Naive B cell (primary cell): Measurements from ENCODE around the gene SMARCD2. TPM values are rescaled to one million over a fixed set of nuclear protein-coding genes. Genes with fewer than 3 reads are reported as not detected.
"Not testable (repeated sequence)": the region's sequence is repeated elsewhere in the genome, so short reads cannot be mapped to it uniquely, and the experiment has no call there.

Source experiments
- ATAC-seq, 2 donors: fragments of 150-1000 bp; cut with Tn5 transposase; 2 replicates each; pipeline ENCODE4 v1.10.0; 2021; ENCODE audit warnings: low read depth in 2 of 2, mild to moderate bottlenecking in 2 of 2, moderate library complexity in 2 of 2
- DNase-seq: peaks from one replicate; pipeline ENCODE4 v3.0.0; 2022
- H3K27ac Mint-ChIP-seq, 6 donors: one replicate each; pipeline ENCODE4 v1.8.0; 2020 to 2022; ENCODE audit warnings: mild to moderate bottlenecking in 6 of 6, mixed read lengths in 6 of 6, moderate library complexity in 5 of 6, inconsistent platforms in 2 of 6
- H3K27me3 Mint-ChIP-seq, 3 donors: one replicate each; pipeline ENCODE4 v1.8.0; 2021 to 2022; ENCODE audit warnings: mixed read lengths in 3 of 3, mild to moderate bottlenecking in 1 of 3
- H3K36me3 Mint-ChIP-seq, 2 donors: one replicate each; pipeline ENCODE4 v1.8.0; 2020 to 2022; ENCODE audit warnings: mixed read lengths in 2 of 2, inconsistent platforms in 1 of 2, mild to moderate bottlenecking in 1 of 2
- H3K4me1 Mint-ChIP-seq, 3 donors: one replicate each; pipeline ENCODE4 v1.8.0; 2020 to 2022; ENCODE audit warnings: mixed read lengths in 3 of 3, inconsistent platforms in 1 of 3, mild to moderate bottlenecking in 1 of 3, moderate library complexity in 1 of 3
- H3K4me3 Mint-ChIP-seq, 8 donors: one replicate each; pipeline ENCODE4 v1.8.0; 2020 to 2022; ENCODE audit warnings: mild to moderate bottlenecking in 8 of 8, mixed read lengths in 8 of 8, moderate library complexity in 8 of 8, inconsistent platforms in 2 of 8
- H3K9me3 Mint-ChIP-seq, 7 donors: one replicate each; pipeline ENCODE4 v1.8.0; 2020 to 2022; ENCODE audit warnings: mixed read lengths in 7 of 7, mild to moderate bottlenecking in 5 of 7, inconsistent platforms in 2 of 7, moderate library complexity in 1 of 7
- polyA plus RNA-seq, 6 donors: library from polyadenylated mRNA; unstranded; fragments of 300-500 nt; fragmentation: Illumina TruSeq; gene quantifications; one replicate each; pipeline ENCODE4 v1.2.3, GENCODE V29; 2021; ENCODE audit warnings: low read depth in 6 of 6

The SMARCD2 gene
- polyA plus RNA-seq, 6 donors from 2014 or later: 62.0 to 142 (median 95.1) TPM

DNA sequence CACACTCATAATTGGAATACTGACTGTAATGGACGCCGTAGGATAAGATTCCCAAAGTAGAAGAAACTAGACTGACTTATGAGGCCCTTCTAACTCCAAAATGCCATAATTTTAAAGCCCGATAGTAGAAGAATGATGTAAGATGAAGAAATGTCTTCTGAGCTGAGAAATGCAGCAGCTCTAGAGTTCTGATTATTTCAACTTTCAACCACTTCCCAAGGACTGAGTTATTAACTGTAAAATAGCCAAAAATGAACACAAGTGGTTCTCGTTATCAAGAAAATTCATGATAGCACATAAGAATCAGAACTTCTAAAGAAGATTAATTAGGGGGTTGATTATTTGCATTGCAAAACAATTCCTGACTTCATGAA lies 27.8 kb upstream of the SMARCD2 start:
- not testable (repeated sequence) for ATAC-seq, H3K9me3 Mint-ChIP-seq, H3K4me3 Mint-ChIP-seq, H3K27ac Mint-ChIP-seq, H3K27me3 Mint-ChIP-seq, H3K36me3 Mint-ChIP-seq, DNase-seq, H3K4me1 Mint-ChIP-seq

DNA sequence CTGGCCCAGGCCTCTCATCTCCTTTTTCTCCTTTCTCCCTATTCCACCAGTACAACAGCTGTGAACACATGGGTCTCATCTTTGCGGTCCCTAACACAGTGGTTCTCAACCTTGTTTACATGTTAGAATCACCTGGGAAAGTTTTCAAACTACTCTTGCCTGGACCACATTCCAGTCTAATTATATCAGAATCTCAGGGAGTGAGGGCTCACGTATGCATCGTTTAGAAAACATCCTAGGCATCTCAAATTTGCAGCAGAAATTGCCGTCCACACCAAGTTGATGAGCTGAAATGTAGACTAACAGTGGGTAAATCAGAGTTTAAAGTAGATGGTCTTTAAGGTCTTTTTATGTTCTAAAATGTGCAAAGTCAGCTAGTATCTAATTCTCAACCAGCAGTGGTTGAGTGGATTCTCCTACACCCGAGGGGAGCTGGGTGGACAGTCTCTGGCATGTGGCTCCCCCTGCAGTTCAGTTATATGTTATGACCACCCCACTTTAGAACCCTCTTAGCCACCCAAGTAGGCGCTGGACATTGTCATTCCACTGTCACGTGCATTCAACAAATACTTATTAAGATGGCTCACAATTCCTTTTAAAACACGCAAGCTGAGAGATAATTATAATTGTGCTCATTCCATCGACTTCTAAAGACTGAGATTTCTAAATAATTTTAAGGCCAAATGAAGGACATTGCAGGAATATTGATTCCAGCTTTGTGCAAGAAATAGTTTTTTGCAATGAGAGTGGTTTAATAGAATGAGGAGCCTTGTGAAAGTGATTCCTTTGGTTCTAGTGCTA lies 27.2 kb upstream of the SMARCD2 start:
- not testable (repeated sequence) for DNase-seq, H3K27me3 Mint-ChIP-seq, H3K36me3 Mint-ChIP-seq, H3K9me3 Mint-ChIP-seq, H3K27ac Mint-ChIP-seq, H3K4me1 Mint-ChIP-seq, H3K4me3 Mint-ChIP-seq
- ATAC-seq: peak in 1 of 2 donors; percentile 25

DNA sequence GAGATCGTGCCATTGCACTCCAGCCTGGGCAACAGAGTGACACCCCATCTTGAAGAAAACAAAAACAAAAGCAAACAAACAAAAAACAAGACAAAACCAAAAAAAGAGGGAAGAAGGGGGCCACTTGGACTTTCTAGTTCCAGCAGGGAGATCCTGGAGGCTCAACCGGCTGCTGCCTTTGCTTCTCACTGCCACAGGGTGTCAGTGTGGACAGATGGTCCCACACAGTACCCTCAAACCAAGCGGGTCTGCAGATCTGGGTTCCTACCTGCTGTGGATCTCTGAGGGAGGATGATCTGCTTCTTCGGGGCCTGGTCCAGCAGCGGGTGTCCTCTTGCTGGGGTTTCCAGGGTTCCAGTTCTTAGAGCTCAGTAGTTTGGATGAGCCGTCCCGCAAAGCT lies 24.1 kb upstream of the SMARCD2 start:
- H3K4me3 Mint-ChIP-seq, ATAC-seq, H3K27me3 Mint-ChIP-seq, H3K36me3 Mint-ChIP-seq, H3K9me3 Mint-ChIP-seq, H3K4me1 Mint-ChIP-seq, DNase-seq: not testable (repeated sequence)
- H3K27ac Mint-ChIP-seq: peak overlapping the region in 2 of 6 donors; percentile 76 to 92

DNA sequence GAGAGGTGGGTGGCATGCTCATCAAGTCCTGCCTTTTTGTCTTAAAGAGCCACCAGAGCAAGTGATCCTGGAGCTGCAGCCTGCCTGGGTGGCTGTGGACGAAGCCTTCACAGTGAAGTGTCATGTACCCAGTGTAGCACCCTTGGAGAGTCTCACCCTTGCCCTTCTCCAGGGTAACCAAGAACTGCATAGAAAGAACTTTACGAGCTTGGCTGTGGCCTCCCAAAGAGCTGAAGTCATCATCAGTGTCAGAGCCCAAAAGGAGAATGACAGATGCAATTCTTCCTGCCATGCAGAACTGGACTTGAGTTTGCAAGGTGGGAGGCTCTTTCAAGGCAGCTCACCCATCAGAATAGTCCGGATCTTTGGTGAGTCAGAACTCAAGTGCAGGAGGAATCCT lies 16.8 kb upstream of the SMARCD2 start:
- Mint-ChIP-seq H3K27ac (no peak overlapping the region), H3K4me1 (peaks cover 0 to 2% (median 0%) of the 10 kb centered on the region in 3 donors), H3K9me3 (no peaks in the 10 kb centered on the region), H3K27me3 (no peaks in the 10 kb centered on the region), H3K36me3 (no peaks in the 10 kb centered on the region), H3K4me3 (no peak overlapping the region)
- ATAC-seq (no peak), DNase-seq (no peak)

DNA sequence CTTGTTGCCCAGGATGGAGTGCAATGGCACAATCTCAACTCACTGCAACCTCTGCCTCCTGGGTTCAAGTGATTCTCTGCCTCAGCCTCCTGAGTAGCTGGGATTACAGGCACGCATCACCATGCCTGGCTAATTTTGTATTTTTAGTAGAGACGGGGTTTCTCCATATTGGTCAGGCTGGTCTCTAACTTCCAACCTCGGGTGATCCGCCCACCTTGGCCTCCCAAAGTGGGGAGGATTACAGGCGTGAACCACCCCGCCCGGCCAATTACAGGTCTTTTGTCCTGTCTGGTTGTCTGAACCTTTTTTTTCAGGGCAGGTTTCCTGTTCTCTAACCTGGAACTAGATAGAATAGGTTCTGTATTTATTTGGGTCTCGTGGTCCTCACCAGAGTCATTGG lies 13.9 kb upstream of the SMARCD2 start:
- not testable (repeated sequence) for DNase-seq, H3K27ac Mint-ChIP-seq, H3K4me1 Mint-ChIP-seq, H3K9me3 Mint-ChIP-seq, ATAC-seq, H3K27me3 Mint-ChIP-seq, H3K36me3 Mint-ChIP-seq, H3K4me3 Mint-ChIP-seq

DNA sequence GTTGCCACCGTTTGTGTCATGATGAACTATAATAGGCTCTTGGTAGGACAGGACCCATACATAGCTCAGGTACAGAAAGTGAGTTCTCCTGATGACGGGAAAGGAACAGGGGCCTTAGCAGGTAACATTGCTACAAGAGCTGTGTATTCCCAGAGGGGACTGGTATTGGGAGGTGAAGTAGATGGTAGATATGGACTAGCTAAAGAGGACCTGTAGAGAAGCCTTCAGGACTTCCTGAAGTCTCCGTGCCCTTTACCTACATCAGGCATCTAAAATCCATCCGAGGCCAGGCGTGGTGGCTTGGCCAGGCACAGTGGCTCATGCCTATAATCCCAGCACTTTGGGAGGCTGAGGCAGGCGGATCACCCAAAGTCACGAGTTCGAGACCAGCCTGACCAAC lies 12.7 kb upstream of the SMARCD2 start:
- H3K4me3 Mint-ChIP-seq: no peak overlapping the region
- H3K36me3 Mint-ChIP-seq: no peaks in the 10 kb centered on the region
- no peak overlapping the region for H3K27ac Mint-ChIP-seq
- H3K27me3 Mint-ChIP-seq: no peaks in the 10 kb centered on the region
- DNase-seq (no peak), ATAC-seq (no peak)
- H3K9me3 Mint-ChIP-seq: no peaks in the 10 kb centered on the region
- peaks cover 0 to 2% (median 0%) of the 10 kb centered on the region in 3 donors for H3K4me1 Mint-ChIP-seq

DNA sequence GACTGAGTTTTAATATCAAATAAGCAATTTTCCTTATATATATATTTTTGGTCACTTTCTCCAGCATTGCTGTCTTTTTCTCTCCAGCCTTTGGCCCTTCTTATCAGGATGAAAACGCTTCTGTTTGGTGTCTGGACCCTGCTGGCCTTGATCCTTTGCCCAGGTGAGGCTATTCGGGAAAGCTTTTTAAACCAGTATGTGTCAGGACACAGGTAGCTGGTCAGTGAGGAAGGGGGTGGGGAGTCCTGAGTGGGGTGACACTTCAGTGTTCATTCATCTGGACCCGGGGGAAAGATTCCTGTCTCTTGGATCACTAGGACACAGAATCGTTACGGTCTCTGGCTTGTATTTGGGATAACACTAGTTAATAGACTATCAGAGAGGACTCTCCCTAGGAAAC lies 12.2 kb upstream of the SMARCD2 start:
- no peak for ATAC-seq
- Mint-ChIP-seq H3K36me3 (no peaks in the 10 kb centered on the region), H3K9me3 (no peaks in the 10 kb centered on the region), H3K4me1 (peaks cover 1 to 2% (median 1%) of the 10 kb centered on the region in 3 donors), H3K27me3 (no peaks in the 10 kb centered on the region), H3K27ac (no peak overlapping the region), H3K4me3 (no peak overlapping the region)
- no peak for DNase-seq

DNA sequence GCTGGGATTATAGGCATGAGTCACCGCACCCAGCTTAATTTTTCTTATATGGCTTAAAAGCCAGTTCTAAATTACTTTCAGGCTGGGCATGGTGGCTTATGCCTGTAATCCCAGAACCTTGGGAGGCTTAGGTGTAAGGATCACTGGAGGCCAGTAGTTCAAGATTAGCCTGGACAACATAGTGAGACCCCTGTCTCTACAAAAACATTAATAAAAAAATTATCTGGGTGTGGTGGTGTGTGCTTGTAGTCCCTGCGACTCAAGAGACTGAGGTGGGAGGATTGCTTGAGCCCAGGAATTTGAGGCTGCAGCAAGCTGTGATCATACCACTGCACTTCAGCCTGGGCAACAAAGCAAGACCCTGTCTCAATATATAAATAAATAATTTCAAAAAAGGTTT lies 10.8 kb upstream of the SMARCD2 start:
- peaks cover 11 to 14% (median 11%) of the 10 kb centered on the region in 3 donors for H3K4me1 Mint-ChIP-seq
- peaks cover 0 to 7% (median 0%) of the 10 kb centered on the region in 7 donors for H3K9me3 Mint-ChIP-seq
- DNase-seq (no peak), ATAC-seq (no peak)
- no peaks in the 10 kb centered on the region for H3K27me3 Mint-ChIP-seq
- H3K4me3 Mint-ChIP-seq: no peak overlapping the region
- no peaks in the 10 kb centered on the region for H3K36me3 Mint-ChIP-seq
- no peak overlapping the region for H3K27ac Mint-ChIP-seq

DNA sequence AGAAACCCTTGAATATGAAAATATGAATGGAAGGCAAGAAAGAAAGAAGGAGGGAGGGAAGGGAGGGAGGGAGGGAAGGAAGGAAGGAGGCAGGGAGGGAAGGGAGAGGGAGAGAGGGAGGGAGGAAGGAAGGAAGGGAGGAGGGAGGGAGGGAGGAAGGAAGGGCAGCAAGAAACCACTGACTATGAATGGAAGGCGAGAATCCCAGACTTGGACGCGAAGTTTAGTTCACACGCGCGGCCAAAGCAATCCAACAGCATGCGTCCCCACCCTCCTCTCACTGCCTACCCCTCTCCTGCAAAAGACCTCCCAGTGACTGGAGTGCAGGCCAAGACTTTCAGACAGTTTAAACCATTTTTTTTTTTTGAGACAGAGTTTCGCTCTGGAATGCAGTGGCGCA lies 7.9 kb upstream of the SMARCD2 start:
- Mint-ChIP-seq H3K27ac (no peak overlapping the region), H3K4me3 (no peak overlapping the region), H3K27me3 (no peaks in the 10 kb centered on the region), H3K36me3 (no peaks in the 10 kb centered on the region), H3K4me1 (peaks cover 11 to 20% (median 20%) of the 10 kb centered on the region in 3 donors), H3K9me3 (peaks cover 0 to 12% (median 3%) of the 10 kb centered on the region in 7 donors)
- ATAC-seq: no peak
- no peak for DNase-seq

DNA sequence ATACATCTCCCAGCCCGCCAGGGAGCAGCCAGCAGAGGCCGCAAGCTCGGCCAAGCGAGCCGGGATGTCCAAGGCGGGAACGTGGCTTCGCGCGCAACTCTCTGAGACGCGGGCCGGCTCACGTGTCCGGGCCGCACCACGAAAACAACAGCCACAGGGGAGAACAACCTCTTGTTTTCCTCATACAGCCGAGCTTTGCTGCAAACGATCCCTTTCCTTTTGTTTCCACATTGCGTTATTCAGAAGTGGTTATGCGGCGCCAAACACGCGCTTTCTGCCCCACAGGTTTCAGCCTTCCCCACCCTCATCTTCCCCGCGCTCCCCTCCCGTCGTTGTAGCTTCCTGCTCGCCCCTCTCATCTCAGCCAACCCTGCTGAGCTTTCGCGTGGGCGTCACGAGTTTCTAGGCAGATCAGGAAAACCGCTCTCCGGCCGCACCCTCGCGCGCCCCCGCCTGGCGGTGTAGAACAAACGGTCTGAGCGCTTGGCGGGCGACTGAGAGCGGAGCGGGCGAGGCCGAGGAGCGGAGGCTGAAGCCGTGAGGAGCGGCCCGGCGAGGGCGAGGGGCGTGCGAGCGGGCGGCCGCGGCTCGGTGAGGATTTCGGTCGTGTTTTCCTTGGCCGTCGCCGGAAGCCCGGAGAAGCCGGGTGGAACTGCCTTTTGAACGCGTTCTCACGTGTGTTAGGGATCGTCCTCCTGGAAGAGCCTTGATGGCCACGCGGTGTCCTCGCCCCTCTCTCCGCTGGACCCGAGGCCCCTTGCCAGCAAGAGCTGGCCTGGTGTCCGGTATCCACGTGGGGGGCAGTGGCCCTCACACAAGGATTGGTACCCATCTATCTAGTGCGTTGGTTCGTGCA lies 6.6 kb upstream of the SMARCD2 start:
- Mint-ChIP-seq H3K36me3 (no peaks in the 10 kb centered on the region), H3K27me3 (no peaks in the 10 kb centered on the region), H3K4me1 (peaks cover 14 to 25% (median 25%) of the 10 kb centered on the region in 3 donors), H3K9me3 (peaks cover 0 to 12% (median 3%) of the 10 kb centered on the region in 7 donors), H3K4me3 (peak overlapping the region; percentile 74 to 93 (median 88)), H3K27ac (peak overlapping the region; percentile 84 to 99 (median 96))
- ATAC-seq (peak; percentile 93 to 94), DNase-seq (peak; percentile 93)

DNA sequence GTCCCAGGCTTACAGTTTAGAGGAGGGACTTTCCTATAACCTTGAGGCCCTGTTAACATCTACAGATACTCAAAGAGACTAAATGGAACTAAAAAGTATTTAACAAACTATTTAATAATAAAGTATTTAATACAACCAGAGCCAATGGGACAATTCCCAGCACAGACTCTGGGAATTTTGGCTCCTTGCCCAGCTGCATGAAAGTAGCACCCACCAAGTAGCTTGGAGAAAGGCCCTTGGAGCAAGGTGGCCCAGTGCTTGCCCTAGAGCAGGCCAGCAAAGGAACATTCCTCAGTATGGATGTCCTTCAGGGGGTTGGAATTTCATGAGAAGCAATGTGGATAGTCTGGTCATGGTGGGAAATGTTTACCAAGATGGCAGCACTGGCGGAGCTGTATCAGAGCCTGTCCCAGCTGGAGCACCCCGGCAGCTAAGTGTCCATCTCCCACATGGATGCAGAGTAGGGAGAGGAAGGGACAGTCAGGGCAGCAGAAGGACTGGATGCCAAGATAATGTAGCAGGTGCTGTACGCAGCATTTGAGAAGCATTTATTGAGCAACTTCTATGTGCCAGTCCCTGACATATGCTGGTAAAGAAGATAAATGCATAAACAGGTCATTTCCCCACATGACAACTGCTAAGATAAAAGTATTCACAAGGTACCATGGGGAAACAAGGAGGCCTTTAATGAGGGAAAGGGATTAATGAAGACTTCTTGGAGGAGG lies 5.2 kb upstream of the SMARCD2 start:
- Mint-ChIP-seq H3K4me3 (peak overlapping the region in 7 of 8 donors; percentile 3 to 93 (median 88)), H3K27me3 (no peaks in the 10 kb centered on the region), H3K4me1 (peaks cover 22 to 35% (median 31%) of the 10 kb centered on the region in 3 donors), H3K36me3 (no peaks in the 10 kb centered on the region), H3K9me3 (peaks cover 0 to 12% (median 3%) of the 10 kb centered on the region in 7 donors), H3K27ac (peak overlapping the region in 5 of 6 donors; percentile 56 to 96 (median 86))
- no peak for ATAC-seq
- DNase-seq: no peak

DNA sequence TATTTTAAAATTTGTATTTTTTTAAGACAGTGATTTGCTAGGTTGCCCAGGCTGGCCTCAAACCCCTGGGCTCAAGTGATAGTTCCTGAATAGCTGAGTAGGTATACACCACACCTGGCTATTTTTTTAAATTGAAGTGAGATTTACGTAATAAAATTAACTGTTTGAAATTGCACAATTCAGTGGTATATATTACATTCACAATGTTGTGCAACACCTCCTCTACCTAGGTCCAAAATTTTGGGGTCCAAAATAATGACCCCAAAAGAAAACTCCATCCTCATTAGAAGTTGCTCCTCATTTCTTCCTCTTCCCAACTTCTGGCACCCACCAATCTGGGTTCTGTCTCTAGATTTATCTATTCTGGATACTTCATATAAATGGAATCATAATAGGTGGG lies 3.0 kb upstream of the SMARCD2 start:
- DNase-seq: no peak
- Mint-ChIP-seq H3K4me3 (peak overlapping the region in 3 of 8 donors; percentile 49 to 75 (median 74)), H3K9me3 (peaks cover 0 to 12% (median 3%) of the 10 kb centered on the region in 7 donors), H3K27me3 (no peaks in the 10 kb centered on the region), H3K4me1 (peaks cover 39 to 48% (median 46%) of the 10 kb centered on the region in 3 donors), H3K36me3 (no peaks in the 10 kb centered on the region), H3K27ac (peak overlapping the region in 2 of 6 donors; percentile 17 to 76)
- ATAC-seq: no peak
